HepG2 (cell line): Measurements from ENCODE around the gene USP12. TPM values are rescaled to one million over a fixed set of nuclear protein-coding genes. Genes with fewer than 3 reads are reported as not detected.

Experiments
- ATAC-seq: fragments of 200-7000 bp; cut with Tn5 transposase; 3 replicates; pipeline ENCODE4 v1.9.1; 2020; ENCODE audit warnings: mild to moderate bottlenecking, moderate library complexity
- BruUV-seq: library from RNA; stranded (reverse); fragments of 400-500 nt; replicated peaks from 2 replicates; lab custom pipeline; 2021; lab: Mats Ljungman, UMichigan
- CTCF ChIA-PET: fragments of 300-600 bp; formaldehyde crosslinking; extraction: SDS; loops from one replicate; lab custom pipeline; 2021; ENCODE audit warnings: low total read pairs, inconsistent platforms, low intra/inter-chr PET ratio; lab: Yijun Ruan, JAX
- POLR2A ChIA-PET: fragments of 350-600 bp; sonication (Branson Sonifier 250); formaldehyde crosslinking; loops from one replicate; lab custom pipeline; 2020; ENCODE audit warnings: antibody characterized with exemption, inconsistent platforms; lab: Yijun Ruan, JAX
- DNase-seq: peaks from one replicate; pipeline ENCODE4 v3.0.0-alpha.2; 2015; ENCODE audit warnings: low spot score
- FAIRE-seq: peaks from 3 replicates; lab custom pipeline; 2011; peaks lifted over from hg19 to GRCh38; lab: Jason Lieb, UNC
- H2AFZ ChIP-seq: one replicate; pipeline ENCODE4 v1.6.1; 2011; ENCODE audit warnings: low read length, inconsistent platforms
- H3K27ac ChIP-seq: fragments of 300-600 bp; 3 replicates; pipeline ENCODE4 v1.8.0; 2011; ENCODE audit warnings: mixed run types, mild to moderate bottlenecking, mixed read lengths, low read length, inconsistent platforms; ENCODE audit not compliant: insufficient read depth; ENCODE audit errors: extremely low read length
- H3K27me3 ChIP-seq, 2 experiments: fragments of 200-600 bp in 1 of 2; 2 replicates in 1 of 2; 3 replicates in 1 of 2; pipeline versions ENCODE4 v1.6.0 to v1.8.0; 2011; ENCODE audit warnings: low read length in 2 of 2, mild to moderate bottlenecking in 2 of 2, moderate library complexity in 2 of 2, inconsistent platforms in 1 of 2; ENCODE audit not compliant: insufficient read depth in 2 of 2, control insufficient read depth in 1 of 2
- H3K36me3 ChIP-seq, 2 experiments: fragments of 200-600 bp in 1 of 2; replicated peaks in 1 of 2; 2 replicates in 1 of 2; 3 replicates in 1 of 2; pipeline versions ENCODE4 v1.5.1 to v1.8.0; 2011; ENCODE audit warnings: low read length in 2 of 2, inconsistent platforms in 1 of 2; ENCODE audit not compliant: insufficient read depth in 2 of 2, control insufficient read depth in 1 of 2
- H3K4me1 ChIP-seq: 2 replicates; pipeline ENCODE4 v1.5.1; 2012; ENCODE audit warnings: low read length, inconsistent platforms; ENCODE audit not compliant: insufficient read depth
- H3K4me2 ChIP-seq: 2 replicates; pipeline ENCODE4 v1.6.0; 2011; ENCODE audit warnings: low read depth, low read length, inconsistent platforms
- H3K4me3 ChIP-seq, 3 experiments: fragments of 200-600 bp in 1 of 3; sonication (generic), shearing (Covaris generic) in 1 of 3; replicated peaks in 1 of 3; 2 replicates each; pipeline ENCODE4 v1.5.1; 2011 to 2016; ENCODE audit warnings: low read length in 3 of 3, inconsistent platforms in 2 of 3, low read depth in 2 of 3, mild to moderate bottlenecking in 2 of 3, control low read depth in 1 of 3, mixed read lengths in 1 of 3; ENCODE audit not compliant: insufficient read depth in 1 of 3
- H3K79me2 ChIP-seq: one replicate; pipeline ENCODE4 v1.6.1; 2011; ENCODE audit warnings: low read length, inconsistent platforms; ENCODE audit not compliant: insufficient read depth
- H3K9ac ChIP-seq: 2 replicates; pipeline ENCODE4 v1.6.0; 2011; ENCODE audit warnings: mild to moderate bottlenecking, low read depth, low read length, inconsistent platforms; ENCODE audit not compliant: insufficient read depth
- H3K9me3 ChIP-seq: 2 replicates; pipeline ENCODE4 v1.5.1; 2012; ENCODE audit warnings: mild to moderate bottlenecking, low read length
- H4K20me1 ChIP-seq: 2 replicates; pipeline ENCODE4 v1.6.0; 2011; ENCODE audit warnings: inconsistent platforms, mild to moderate bottlenecking, low read length, moderate library complexity; ENCODE audit not compliant: insufficient read depth
- FOXP1 ChIP-seq, 2 experiments: fragments of 450-650 bp in 1 of 2; IDR thresholded peaks; 2 replicates each; pipeline ENCODE4 v1.6.1; 2017 to 2018; ENCODE audit warnings: antibody characterized with exemption in 1 of 2
- NONO ChIP-seq, 2 experiments: fragments of 450-650 bp in 1 of 2; sonication (generic) in 1 of 2; formaldehyde crosslinking in 1 of 2; IDR thresholded peaks in 1 of 2; conservative IDR thresholded peaks in 1 of 2; 2 replicates each; pipeline versions ENCODE4 v1.6.1 to v1.8.0; 2017 to 2022; ENCODE audit warnings: mild to moderate bottlenecking in 1 of 2, missing genetic modification reagents in 1 of 2, moderate library complexity in 1 of 2
- RORA ChIP-seq: sonication (generic); formaldehyde crosslinking; IDR thresholded peaks from 2 replicates; pipeline ENCODE4 v1.5.0; 2020; ENCODE audit warnings: mild to moderate bottlenecking, missing genetic modification reagents, moderate library complexity
- TCF7 ChIP-seq: sonication (generic); IDR thresholded peaks from 2 replicates; pipeline ENCODE4 v1.6.1; 2016; ENCODE audit warnings: antibody characterized with exemption, low read depth
- XRCC5 ChIP-seq: fragments of 200-400 bp; formaldehyde crosslinking; optimal IDR thresholded peaks from 2 replicates; pipeline ENCODE3; 2017; ENCODE audit warnings: mild to moderate bottlenecking, low read length
- ZNF512B ChIP-seq: sonication (generic); formaldehyde crosslinking; IDR thresholded peaks from 2 replicates; pipeline ENCODE4 v1.5.1; 2020; ENCODE audit warnings: missing genetic modification reagents, mild to moderate bottlenecking, borderline replicate concordance
- ZNF567 ChIP-seq: sonication (generic); formaldehyde crosslinking; IDR thresholded peaks from 2 replicates; pipeline ENCODE4 v1.8.1; 2023; ENCODE audit warnings: mild to moderate bottlenecking, missing genetic modification reagents, borderline replicate concordance
- ZNF770 ChIP-seq: sonication (generic); formaldehyde crosslinking; IDR thresholded peaks from 2 replicates; pipeline ENCODE4 v1.5.0; 2020; ENCODE audit warnings: mild to moderate bottlenecking, missing genetic modification reagents
- ZNF788 ChIP-seq: sonication (generic); formaldehyde crosslinking; IDR thresholded peaks from 2 replicates; pipeline ENCODE4 v1.5.0; 2020; ENCODE audit warnings: mild to moderate bottlenecking, missing genetic modification reagents, borderline replicate concordance
- WGBS: methylation state at CpG from one replicate; pipeline ENCODE4 v1.1.6; 2017; ENCODE audit warnings: low lambda C conversion rate; 5-methylcytosine and 5-hydroxymethylcytosine counted together
- in situ Hi-C: cut with HindIII; loops from 2 replicates; pipeline ENCODE4 v1.10.0; 2017; ENCODE audit warnings: low pct_unique_long_range_greater_than_20kb; ENCODE audit not compliant: extremely low pct_ligation_motif_present
- intact Hi-C: fragments of 100-400 bp; cut with micrococcal nuclease; formaldehyde crosslinking; loops from one replicate; pipeline ENCODE4 v1.10.0; 2022; ENCODE audit not compliant: unreplicated experiment
- polyA plus RNA-seq, 8 experiments: library from polyadenylated mRNA; depleted of rRNA in 3 of 8; stranded (reverse) in 7 of 8; unstranded in 1 of 8; fragments of >200 nt; fragmentation: Illumina TruSeq in 4 of 8; extraction: Trizol in 4 of 8; gene quantifications; 2 replicates each; pipeline versions ENCODE4 v1.2.1 to v1.2.3, GENCODE V29; 2011 to 2016; ENCODE audit warnings: low read depth in 4 of 8, missing spikeins in 1 of 8, mixed read lengths in 1 of 8; ENCODE audit not compliant: insufficient read depth in 1 of 8
- total RNA-seq, 5 experiments: library from RNA; depleted of rRNA; stranded (reverse); fragments of >200 nt; fragmentation: Illumina TruSeq; extraction: Trizol; gene quantifications; 2 replicates each; pipeline ENCODE4 v1.2.3, GENCODE V29; 2016; ENCODE audit warnings: low read depth in 1 of 5
- TF ChIP-seq, protein P1 (sequence below): sonication (generic); formaldehyde crosslinking; IDR thresholded peaks from 2 replicates; pipeline ENCODE4 v1.4.0; 2020; ENCODE audit warnings: mild to moderate bottlenecking, missing genetic modification reagents
- TF ChIP-seq, protein P2 (sequence below): sonication (generic); formaldehyde crosslinking; IDR thresholded peaks from 2 replicates; pipeline ENCODE4 v1.8.0; 2022; ENCODE audit warnings: mild to moderate bottlenecking, missing genetic modification reagents; ENCODE audit not compliant: insufficient replicate concordance

Gene USP12
- total and polyA plus RNA-seq, 2 of the 13 experiments (the other 11 are each of a cell fraction or from before 2014, with no cell fraction given): 9.8 to 19.5 TPM

- TF ChIP-seq TCF7: no peak
Measured at GRCh38 chr13:27140060-27140459, 31.6 kb downstream of the USP12 start (continued).

DNA sequence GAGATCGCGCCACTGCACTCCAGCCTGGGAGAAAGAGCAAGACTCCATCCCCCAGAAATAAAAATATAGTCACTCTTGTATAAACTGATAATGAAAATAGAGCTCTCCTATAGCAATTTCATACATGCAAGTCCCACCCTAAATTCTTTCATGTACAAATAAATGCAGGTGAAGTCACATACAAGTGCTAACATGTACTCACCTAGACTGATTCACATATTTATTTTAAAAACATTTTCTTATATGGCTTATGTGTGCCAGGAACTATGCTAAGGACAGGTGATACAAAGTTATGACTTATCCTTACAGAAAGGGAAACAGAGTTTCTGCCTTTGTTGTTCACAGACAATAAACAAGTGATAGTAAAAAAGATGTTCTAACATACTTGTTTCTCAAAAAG, 32.0 kb downstream of the USP12 start:
- no peak for FAIRE-seq
- H3K9ac ChIP-seq: no peak overlapping the region
- H3K27ac ChIP-seq: no peak overlapping the region
- no peak overlapping the region for H3K4me2 ChIP-seq
- TF ChIP-seq ZNF567 (CRISPR knock-in tag): no peak
- TF ChIP-seq, protein P1, sequence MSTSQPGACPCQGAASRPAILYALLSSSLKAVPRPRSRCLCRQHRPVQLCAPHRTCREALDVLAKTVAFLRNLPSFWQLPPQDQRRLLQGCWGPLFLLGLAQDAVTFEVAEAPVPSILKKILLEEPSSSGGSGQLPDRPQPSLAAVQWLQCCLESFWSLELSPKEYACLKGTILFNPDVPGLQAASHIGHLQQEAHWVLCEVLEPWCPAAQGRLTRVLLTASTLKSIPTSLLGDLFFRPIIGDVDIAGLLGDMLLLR: no peak
- no peak for TF ChIP-seq FOXP1 (IDR thresholded peaks at IDR 0.05)
- no peak for TF ChIP-seq FOXP1 (CRISPR knock-in tag; IDR thresholded peaks at IDR 0.05)
- no peak for TF ChIP-seq NONO (IDR thresholded peaks at IDR 0.05)
- TF ChIP-seq NONO (CRISPR knock-in tag; conservative IDR thresholded peaks at IDR 0.05): no peak
- TF ChIP-seq XRCC5: no peak
- TF ChIP-seq, protein P2, sequence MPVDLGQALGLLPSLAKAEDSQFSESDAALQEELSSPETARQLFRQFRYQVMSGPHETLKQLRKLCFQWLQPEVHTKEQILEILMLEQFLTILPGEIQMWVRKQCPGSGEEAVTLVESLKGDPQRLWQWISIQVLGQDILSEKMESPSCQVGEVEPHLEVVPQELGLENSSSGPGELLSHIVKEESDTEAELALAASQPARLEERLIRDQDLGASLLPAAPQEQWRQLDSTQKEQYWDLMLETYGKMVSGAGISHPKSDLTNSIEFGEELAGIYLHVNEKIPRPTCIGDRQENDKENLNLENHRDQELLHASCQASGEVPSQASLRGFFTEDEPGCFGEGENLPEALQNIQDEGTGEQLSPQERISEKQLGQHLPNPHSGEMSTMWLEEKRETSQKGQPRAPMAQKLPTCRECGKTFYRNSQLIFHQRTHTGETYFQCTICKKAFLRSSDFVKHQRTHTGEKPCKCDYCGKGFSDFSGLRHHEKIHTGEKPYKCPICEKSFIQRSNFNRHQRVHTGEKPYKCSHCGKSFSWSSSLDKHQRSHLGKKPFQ (CRISPR knock-in tag): no peak
- no peak for TF ChIP-seq RORA (CRISPR knock-in tag)
- no peak for TF ChIP-seq ZNF770 (CRISPR knock-in tag)
- TF ChIP-seq ZNF788 (CRISPR knock-in tag): no peak
- no peak for TF ChIP-seq ZNF512B
- H3K4me1 ChIP-seq: peaks cover 18% of the 10 kb centered on the region
- POLR2A ChIA-PET: no interaction called here
- BruUV-seq: no TSS peak
- intact Hi-C loops (no loop called here), in situ Hi-C loops (no loop called here)
- 100% methylated on average over 2 of the region's 2 CpGs for WGBS
- H3K79me2 ChIP-seq: peaks cover 55% of the 10 kb centered on the region
- H3K36me3 ChIP-seq: peaks cover 0 to 2% of the 10 kb centered on the region in 2 experiments; a peak in 1 of 5 replicates
- CTCF ChIA-PET: no interaction called here
- H2AFZ ChIP-seq: no peak overlapping the region
- H3K9me3 ChIP-seq: peaks cover 6% of the 10 kb centered on the region; the same call in 1 of the 2 replicates
- no peak overlapping the region for H3K4me3 ChIP-seq
- no peaks in the 10 kb centered on the region for H3K27me3 ChIP-seq
- no peak for ATAC-seq
- no peak for DNase-seq
- H4K20me1 ChIP-seq: peaks cover 11% of the 10 kb centered on the region; the same call in 1 of the 2 replicates
